Activated B cell treated with CpG ODN at 0.5 μM for 24 hours (primary cell): ENCODE results near the gene CYSRT1. TPM values are rescaled to one million over a fixed set of nuclear protein-coding genes. Genes with fewer than 3 reads are reported as not detected.

Source experiments
- ATAC-seq: fragments of 200-7000 bp; cut with Tn5 transposase; one replicate; pipeline ENCODE4 v1.10.0; 2021; ENCODE audit warnings: low read depth, mild to moderate bottlenecking, moderate library complexity
- CTCF ChIA-PET: fragments of 350-600 bp; sonication (Branson Sonifier 250); formaldehyde crosslinking; loops from one replicate; lab custom pipeline; 2021; ENCODE audit warnings: antibody characterized with exemption; lab: Charles Lee
- POLR2A ChIA-PET: fragments of 350-600 bp; sonication (Branson Sonifier 250); formaldehyde crosslinking; loops from one replicate; lab custom pipeline; 2021; ENCODE audit warnings: antibody characterized with exemption; lab: Charles Lee
- DNase-seq: peaks from one replicate; pipeline ENCODE4 v3.0.0; 2022
- H3K27ac Mint-ChIP-seq: one replicate; pipeline ENCODE4 v1.8.0; 2020; ENCODE audit warnings: mixed read lengths
- H3K27me3 Mint-ChIP-seq: one replicate; pipeline ENCODE4 v1.8.0; 2021; ENCODE audit warnings: mixed read lengths
- H3K36me3 Mint-ChIP-seq: one replicate; pipeline ENCODE4 v1.8.0; 2021; ENCODE audit warnings: low read depth, mixed read lengths
- H3K4me1 Mint-ChIP-seq: one replicate; pipeline ENCODE4 v1.8.0; 2021; ENCODE audit warnings: mixed read lengths
- H3K4me3 Mint-ChIP-seq: one replicate; pipeline ENCODE4 v1.8.0; 2020; ENCODE audit warnings: mild to moderate bottlenecking, mixed read lengths
- H3K9me3 Mint-ChIP-seq: one replicate; pipeline ENCODE4 v1.8.0; 2020; ENCODE audit warnings: mixed read lengths
- intact Hi-C: fragments of 100-400 bp; cut with micrococcal nuclease; formaldehyde crosslinking; loops from one replicate; pipeline ENCODE4 v1.15.1; 2024
- total RNA-seq: library from RNA; stranded (reverse); gene quantifications from 2 replicates; pipeline ENCODE4 v1.2.3, GENCODE V29; 2022
- TF ChIP-seq, protein P1 (sequence below): fragments of 200-600 bp; IDR thresholded peaks from one replicate; pipeline ENCODE4 v1.8.0; 2022; ENCODE audit warnings: antibody characterized with exemption, mild to moderate bottlenecking

CYSRT1 gene
- total RNA-seq, 1 donor from 2014 or later = 0.53 TPM

DNA sequence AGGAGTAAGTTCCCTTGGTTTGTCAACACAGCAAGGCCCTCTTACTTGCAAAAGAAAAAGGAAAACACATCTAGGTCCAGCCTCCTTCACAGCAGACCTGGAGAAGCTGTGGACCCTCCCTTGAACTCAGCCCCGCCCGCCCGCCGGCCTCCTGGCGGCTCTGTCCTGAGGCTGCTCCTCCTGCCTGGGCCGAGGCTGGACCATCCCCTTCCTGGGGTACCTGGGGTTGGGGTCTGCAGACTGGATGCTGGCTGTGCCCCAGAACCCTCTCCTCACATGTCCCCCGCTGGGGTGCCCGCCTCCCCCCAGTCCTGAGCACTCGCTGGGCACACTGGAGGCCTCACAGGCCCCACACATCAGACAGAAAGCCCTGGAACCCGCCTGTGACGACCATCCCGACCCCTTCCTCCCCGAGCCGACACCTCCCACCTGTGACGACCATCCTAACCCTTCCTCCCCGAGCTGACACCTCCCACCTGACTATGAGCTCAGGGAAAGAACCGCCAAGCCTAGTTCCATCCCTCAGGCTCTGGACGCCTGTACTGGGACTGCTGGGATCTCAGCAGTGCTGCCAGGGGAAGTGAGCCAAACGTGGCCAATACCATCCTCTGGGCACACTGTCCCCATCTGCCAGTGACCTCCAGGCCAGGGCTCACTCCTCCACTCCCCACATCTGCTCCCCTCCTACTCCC is 45.9 kb upstream of the CYSRT1 start:
- Mint-ChIP-seq H3K27ac (no peak overlapping the region), H3K36me3 (peaks cover 57% of the 10 kb centered on the region), H3K4me3 (no peak overlapping the region), H3K27me3 (no peaks in the 10 kb centered on the region), H3K9me3 (no peaks in the 10 kb centered on the region), H3K4me1 (no peaks in the 10 kb centered on the region)
- CTCF ChIA-PET = no interaction called here
- TF ChIP-seq, protein P1, sequence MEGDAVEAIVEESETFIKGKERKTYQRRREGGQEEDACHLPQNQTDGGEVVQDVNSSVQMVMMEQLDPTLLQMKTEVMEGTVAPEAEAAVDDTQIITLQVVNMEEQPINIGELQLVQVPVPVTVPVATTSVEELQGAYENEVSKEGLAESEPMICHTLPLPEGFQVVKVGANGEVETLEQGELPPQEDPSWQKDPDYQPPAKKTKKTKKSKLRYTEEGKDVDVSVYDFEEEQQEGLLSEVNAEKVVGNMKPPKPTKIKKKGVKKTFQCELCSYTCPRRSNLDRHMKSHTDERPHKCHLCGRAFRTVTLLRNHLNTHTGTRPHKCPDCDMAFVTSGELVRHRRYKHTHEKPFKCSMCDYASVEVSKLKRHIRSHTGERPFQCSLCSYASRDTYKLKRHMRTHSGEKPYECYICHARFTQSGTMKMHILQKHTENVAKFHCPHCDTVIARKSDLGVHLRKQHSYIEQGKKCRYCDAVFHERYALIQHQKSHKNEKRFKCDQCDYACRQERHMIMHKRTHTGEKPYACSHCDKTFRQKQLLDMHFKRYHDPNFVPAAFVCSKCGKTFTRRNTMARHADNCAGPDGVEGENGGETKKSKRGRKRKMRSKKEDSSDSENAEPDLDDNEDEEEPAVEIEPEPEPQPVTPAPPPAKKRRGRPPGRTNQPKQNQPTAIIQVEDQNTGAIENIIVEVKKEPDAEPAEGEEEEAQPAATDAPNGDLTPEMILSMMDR = no peak
- POLR2A ChIA-PET = no interaction called here
- intact Hi-C loops = no loop called here
- DNase-seq (no peak), ATAC-seq (no peak)

DNA sequence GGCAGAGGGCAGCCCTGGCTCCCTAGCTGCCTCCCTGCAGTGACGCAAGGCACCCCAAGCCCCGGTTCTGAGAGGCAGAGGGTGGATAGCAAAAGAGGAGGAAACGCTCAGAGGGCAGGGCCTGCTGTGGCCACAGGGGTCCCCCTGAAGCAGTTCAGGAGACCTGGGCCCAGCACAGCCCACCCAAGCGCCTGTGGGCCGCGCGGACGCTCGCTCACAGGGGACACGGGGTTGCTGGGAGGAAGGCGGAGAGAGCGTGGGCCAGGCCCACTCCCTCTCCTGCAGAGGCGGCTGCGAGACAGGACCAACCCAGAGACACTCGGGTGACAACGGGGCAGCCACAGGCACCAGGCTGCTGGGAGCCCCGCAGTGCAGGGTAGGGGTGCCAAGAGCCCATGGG is 45.2 kb upstream of the CYSRT1 start:
- H3K4me1 Mint-ChIP-seq = no peaks in the 10 kb centered on the region
- no peak overlapping the region for H3K4me3 Mint-ChIP-seq
- intact Hi-C loops = no loop called here
- DNase-seq (no peak), ATAC-seq (no peak)
- no peaks in the 10 kb centered on the region for H3K27me3 Mint-ChIP-seq
- H3K27ac Mint-ChIP-seq = no peak overlapping the region
- H3K36me3 Mint-ChIP-seq = peaks cover 64% of the 10 kb centered on the region
- CTCF ChIA-PET = no interaction called here
- POLR2A ChIA-PET = no interaction called here
- TF ChIP-seq, protein P1 = no peak
- no peaks in the 10 kb centered on the region for H3K9me3 Mint-ChIP-seq

DNA sequence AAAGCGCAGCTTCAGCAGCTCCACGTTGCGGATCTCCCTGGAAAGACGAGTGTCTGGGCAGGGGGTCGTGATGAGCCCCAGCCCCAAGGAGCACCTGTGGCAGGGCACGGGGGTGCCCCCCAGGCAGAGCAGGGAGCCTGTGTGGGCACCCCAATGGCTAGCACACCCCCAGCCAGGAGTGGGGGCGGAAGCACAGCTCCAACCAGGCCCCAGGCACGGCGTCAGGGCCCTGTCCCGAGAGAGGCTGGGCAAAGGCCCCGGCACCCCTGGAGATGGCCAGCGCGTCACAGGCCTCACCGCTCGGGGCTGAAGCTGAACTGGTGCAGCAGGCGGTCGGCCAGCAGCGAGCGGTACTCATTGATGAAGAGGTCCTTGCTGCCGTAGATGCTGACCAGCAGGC is 44.5 kb upstream of the CYSRT1 start:
- Mint-ChIP-seq H3K4me1 (no peaks in the 10 kb centered on the region), H3K9me3 (no peaks in the 10 kb centered on the region), H3K27me3 (no peaks in the 10 kb centered on the region), H3K36me3 (peaks cover 69% of the 10 kb centered on the region), H3K27ac (no peak overlapping the region), H3K4me3 (no peak overlapping the region)
- ChIA-PET POLR2A (interaction anchor here (1.0 kb wide), 2 partner anchors 9 to 60 kb away, joined by 3 to 4 read pairs; partner anchors contain the start of genes SSNA1 and TUBB4B), CTCF (no interaction called here)
- TF ChIP-seq, protein P1 = no peak
- no peak for ATAC-seq
- intact Hi-C loops = no loop called here
- DNase-seq = no peak

DNA sequence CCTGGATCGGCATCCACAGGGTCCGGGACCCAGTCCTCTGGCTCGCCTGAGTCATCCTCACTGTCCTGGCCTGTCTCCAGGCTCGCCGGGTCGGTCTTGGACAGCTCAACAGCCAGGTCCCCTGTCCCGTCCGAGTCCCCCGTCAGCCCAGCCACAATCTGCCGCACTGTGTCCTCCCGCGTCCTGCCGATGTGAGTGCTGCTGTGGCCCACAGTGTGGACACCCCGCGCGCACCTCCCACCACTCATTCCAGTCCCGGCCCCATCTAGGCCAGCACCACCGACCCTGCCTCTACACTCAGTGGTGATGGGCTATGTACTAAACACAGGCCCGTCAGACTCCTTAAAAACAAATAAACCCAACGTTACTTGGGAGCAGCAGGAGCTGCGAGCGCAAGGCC is 43.3 kb upstream of the CYSRT1 start:
- ATAC-seq (no peak), DNase-seq (no peak)
- peaks cover 5% of the 10 kb centered on the region for H3K4me1 Mint-ChIP-seq
- intact Hi-C loops = no loop called here
- ChIA-PET CTCF (no interaction called here), POLR2A (interaction anchor here (1.0 kb wide), 1 partner anchor 59 kb away, joined by 4 read pairs; the partner anchor contains the start of gene TUBB4B)
- H3K4me3 Mint-ChIP-seq = no peak overlapping the region
- peaks cover 78% of the 10 kb centered on the region for H3K36me3 Mint-ChIP-seq
- H3K9me3 Mint-ChIP-seq = no peaks in the 10 kb centered on the region
- H3K27me3 Mint-ChIP-seq = no peaks in the 10 kb centered on the region
- TF ChIP-seq, protein P1 = no peak
- no peak overlapping the region for H3K27ac Mint-ChIP-seq

DNA sequence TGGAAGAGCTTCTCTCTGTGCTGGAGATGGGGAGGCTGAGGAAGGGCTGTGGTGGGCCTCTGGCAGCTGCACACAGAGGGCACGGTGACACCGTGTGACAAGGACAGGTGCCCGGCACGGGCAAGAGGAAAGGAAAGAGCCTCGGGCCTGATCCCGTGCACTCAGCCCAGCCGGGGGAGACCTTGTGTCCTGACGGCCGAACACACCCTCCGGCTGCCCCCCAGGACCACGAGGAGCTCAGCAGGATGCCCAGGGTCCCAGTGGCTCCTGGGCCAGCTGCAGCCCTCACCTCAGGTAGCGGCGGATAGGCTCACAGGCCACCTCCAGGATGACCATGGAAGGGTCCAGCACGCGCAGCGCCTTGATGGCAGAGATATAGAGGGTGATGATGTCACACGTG is 42.1 kb upstream of the CYSRT1 start:
- H3K9me3 Mint-ChIP-seq = no peaks in the 10 kb centered on the region
- ATAC-seq (no peak), DNase-seq (no peak)
- peaks cover 17% of the 10 kb centered on the region for H3K4me1 Mint-ChIP-seq
- H3K27me3 Mint-ChIP-seq = no peaks in the 10 kb centered on the region
- no peak overlapping the region for H3K27ac Mint-ChIP-seq
- H3K4me3 Mint-ChIP-seq = no peak overlapping the region
- CTCF ChIA-PET = no interaction called here
- intact Hi-C loops = no loop called here
- TF ChIP-seq, protein P1 = no peak
- POLR2A ChIA-PET = no interaction called here
- H3K36me3 Mint-ChIP-seq = peaks cover 77% of the 10 kb centered on the region
